ENCODE data around the gene ARHGDIA.

The ARHGDIA gene

DNA sequence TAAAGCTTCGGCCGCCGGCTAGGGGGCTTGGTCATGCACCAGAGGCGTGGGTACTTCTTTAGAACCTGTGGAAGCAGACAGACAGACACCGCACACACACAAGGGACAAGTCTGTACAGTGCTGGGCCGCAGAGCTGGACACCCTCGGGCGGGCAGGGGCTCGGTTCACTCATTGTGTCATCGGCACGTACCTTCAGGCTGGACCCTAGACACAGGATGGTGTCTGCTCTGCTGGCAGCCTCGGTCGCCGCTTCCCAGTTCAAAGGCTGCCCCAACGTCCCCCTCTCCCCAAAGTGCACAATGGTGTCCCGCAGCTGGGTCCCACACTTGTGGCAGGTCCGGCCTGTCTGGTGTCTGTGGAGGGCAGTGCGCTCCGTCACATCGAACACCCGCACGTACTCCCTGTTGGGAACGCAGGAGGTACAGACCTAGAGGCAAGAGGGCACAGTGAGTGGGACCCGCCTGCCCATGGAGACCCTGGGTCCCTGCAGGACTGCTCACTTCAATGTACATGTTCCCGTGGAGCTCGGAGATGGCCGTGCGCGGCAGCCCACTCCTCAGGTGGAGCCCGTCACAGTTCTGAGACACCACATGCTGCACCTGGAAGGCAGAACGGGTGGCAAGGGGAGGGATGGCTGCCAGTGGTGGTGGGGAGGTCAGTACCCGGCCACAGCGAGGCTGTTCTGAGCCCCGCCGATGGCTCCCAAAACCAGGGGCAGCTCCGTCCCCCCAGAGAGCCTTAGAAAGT is 43.1 kb upstream of the ARHGDIA start:
- Histone ChIP-seq H3K36me3 (peaks cover 54% of the 10 kb centered on the region), H3K9me3 (ENCODE audit: severe bottlenecking) (no peaks in the 10 kb centered on the region), H3K4me3 (ENCODE audit: low read depth, low read length) (no peak overlapping the region), H3K27me3 (ENCODE audit: insufficient read depth, low read depth, severe bottlenecking) (no peaks in the 10 kb centered on the region), H3K27ac (no peak overlapping the region)
- TF ChIP-seq, protein P1, sequence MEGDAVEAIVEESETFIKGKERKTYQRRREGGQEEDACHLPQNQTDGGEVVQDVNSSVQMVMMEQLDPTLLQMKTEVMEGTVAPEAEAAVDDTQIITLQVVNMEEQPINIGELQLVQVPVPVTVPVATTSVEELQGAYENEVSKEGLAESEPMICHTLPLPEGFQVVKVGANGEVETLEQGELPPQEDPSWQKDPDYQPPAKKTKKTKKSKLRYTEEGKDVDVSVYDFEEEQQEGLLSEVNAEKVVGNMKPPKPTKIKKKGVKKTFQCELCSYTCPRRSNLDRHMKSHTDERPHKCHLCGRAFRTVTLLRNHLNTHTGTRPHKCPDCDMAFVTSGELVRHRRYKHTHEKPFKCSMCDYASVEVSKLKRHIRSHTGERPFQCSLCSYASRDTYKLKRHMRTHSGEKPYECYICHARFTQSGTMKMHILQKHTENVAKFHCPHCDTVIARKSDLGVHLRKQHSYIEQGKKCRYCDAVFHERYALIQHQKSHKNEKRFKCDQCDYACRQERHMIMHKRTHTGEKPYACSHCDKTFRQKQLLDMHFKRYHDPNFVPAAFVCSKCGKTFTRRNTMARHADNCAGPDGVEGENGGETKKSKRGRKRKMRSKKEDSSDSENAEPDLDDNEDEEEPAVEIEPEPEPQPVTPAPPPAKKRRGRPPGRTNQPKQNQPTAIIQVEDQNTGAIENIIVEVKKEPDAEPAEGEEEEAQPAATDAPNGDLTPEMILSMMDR (IDR thresholded peaks at IDR 0.05; ENCODE audit: low read depth, low read length), result no peak
- DNase-seq, result no peak

DNA sequence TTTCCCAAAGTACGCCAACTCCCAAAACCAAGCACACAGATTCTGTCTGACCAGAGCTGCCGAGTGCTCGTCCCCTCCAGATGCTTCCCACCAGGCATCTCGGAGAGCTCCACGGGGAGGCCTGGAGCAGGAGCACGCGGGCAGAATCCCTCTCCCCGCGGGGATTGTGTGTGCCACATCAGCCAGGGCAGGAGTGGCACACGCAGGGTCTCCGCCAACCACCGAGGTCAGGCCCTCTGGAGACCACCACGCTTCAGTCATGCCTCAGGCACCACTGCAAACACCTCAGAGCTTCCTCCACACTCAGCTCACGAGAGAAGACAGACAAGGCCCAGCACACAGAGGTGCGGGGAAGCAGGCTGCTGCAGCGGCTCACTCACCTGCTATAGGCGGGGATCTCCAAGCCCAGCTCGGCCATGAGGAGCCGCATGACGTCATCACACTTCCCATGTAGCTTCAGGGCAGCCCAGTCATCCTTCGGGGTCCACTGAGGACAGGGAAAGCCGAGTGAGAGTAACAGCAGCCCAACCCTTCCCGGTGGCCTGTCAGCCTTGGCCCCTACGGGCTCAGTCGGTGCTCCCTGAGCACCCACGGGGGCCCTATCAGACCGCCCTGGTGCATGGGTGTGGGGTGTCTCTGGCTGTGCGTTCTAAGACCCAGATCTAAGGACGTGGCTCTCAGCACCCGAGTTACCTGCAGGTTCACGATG is 42.4 kb upstream of the ARHGDIA start:
- H3K4me3 ChIP-seq (ENCODE audit: low read depth, low read length), result no peak overlapping the region
- no peaks in the 10 kb centered on the region for H3K27me3 ChIP-seq (ENCODE audit: insufficient read depth, low read depth, severe bottlenecking)
- TF ChIP-seq, protein P1 (IDR thresholded peaks at IDR 0.05; ENCODE audit: low read depth, low read length), result no peak
- H3K36me3 ChIP-seq, result peaks cover 59% of the 10 kb centered on the region
- H3K9me3 ChIP-seq (ENCODE audit: severe bottlenecking), result no peaks in the 10 kb centered on the region
- H3K27ac ChIP-seq, result no peak overlapping the region
- DNase-seq, result no peak

DNA sequence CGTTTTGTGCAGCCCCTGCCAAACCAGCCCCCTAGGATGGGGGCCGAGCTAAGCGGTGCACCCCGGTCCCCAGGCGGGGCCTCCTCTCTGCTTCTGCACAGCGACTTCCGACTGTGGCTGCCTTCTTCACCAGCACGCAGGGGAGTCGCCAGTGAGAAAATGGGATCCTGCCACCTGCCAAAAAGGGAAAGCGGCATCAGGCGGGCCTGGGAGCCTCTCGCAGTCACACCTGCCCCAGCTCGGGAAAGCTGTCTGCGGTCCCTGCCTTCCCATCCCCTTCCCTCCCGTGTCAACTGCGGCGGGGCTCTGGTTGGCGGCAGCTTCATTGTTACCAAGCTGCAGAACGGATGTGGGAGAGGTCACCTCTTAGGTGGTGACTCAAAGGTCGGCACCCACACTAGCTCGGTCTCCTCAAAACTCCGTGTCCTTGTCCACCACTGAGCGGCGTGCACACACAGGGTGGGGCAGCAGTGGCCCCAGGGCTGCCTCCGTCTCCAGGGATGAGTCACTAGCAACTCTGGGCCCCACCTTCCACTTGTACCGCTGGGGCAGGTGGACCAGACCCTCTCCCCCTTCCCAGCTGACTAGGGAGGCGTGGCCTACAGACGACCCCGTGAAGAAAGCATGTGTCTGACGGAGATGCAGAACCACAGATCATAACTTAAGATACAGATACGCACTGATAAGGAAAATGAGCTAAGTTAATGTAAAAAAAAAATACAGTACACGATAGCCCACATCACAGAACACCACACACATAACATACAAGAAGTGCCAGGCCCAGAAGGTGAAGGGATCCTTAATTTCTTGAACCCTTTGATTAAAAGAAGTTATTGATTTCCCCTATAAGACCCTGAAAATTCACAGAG is 41.5 kb upstream of the ARHGDIA start:
- DNase-seq, result no peak
- Histone ChIP-seq H3K9me3 (ENCODE audit: severe bottlenecking) (no peaks in the 10 kb centered on the region), H3K36me3 (peaks cover 67% of the 10 kb centered on the region), H3K27me3 (ENCODE audit: insufficient read depth, low read depth, severe bottlenecking) (no peaks in the 10 kb centered on the region), H3K4me3 (ENCODE audit: low read depth, low read length) (no peak overlapping the region), H3K27ac (no peak overlapping the region)
- TF ChIP-seq, protein P1 (IDR thresholded peaks at IDR 0.05; ENCODE audit: low read depth, low read length), result no peak

DNA sequence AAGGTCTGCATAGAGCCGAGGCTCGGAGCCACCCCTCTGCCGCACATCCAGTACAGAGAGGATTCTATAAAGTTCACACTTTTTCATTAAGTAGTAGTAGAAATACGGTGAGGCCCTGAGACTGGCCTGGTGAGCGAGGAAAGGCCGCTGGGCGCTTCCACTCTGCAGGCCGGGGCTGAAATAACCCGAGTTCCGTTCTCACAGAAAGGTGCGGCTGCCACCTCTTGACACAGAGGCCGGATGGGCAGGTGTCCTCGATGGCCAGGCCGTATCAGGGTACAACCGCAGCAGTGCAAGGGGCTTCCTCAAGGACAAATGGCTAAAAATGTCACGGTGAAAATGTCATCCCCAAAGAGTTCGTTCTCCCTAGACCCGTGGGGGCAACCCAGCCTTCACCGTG is 40.8 kb upstream of the ARHGDIA start:
- no peak for DNase-seq
- H3K27me3 ChIP-seq (ENCODE audit: insufficient read depth, low read depth, severe bottlenecking), result no peaks in the 10 kb centered on the region
- TF ChIP-seq, protein P1 (IDR thresholded peaks at IDR 0.05; ENCODE audit: low read depth, low read length), result no peak
- no peaks in the 10 kb centered on the region for H3K9me3 ChIP-seq (ENCODE audit: severe bottlenecking)
- H3K27ac ChIP-seq, result no peak overlapping the region
- H3K36me3 ChIP-seq, result peaks cover 68% of the 10 kb centered on the region
- H3K4me3 ChIP-seq (ENCODE audit: low read depth, low read length), result no peak overlapping the region

DNA sequence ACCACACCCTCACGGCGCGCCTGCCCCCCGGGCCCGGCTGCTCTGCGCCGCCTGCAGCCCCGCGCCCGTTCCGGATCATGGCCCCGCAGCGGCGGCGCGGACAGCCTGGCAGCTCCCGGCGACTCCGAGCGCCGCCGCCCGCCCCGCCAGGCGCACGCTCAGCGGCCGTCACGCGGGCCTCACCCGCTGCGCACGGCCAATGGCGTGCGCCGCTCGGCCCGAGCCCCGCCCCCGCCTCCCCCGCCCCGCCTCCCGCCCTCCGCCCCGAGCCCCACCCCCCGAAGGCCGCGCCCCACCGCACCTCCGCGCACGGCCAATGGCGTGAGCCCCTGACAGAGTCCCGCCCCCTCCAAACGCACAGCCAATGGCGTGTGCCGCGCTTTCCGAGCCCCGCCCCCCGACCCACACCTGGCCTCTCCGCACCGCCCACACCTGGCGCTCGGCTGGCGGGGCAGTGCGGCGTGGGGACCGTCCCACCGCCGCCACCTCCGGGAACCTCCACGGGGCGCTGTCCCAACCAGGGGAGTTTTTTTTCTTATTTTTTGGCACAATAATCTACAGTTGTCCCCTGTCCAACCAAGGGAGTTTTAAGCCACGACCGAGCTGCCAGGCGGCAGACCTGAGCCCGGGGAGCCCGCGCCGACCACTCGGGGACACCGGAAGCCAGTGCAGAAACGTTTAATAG is 40.3 kb upstream of the ARHGDIA start, which contains the start of gene PCYT2:
TSS of gene PCYT2 (minus strand) at position 123 of the 685 bp plus-strand sequence. CDS start at position 79, 44 bp downstream.
- peak within 1 kb of the TSS; percentile 62 for H3K4me3 ChIP-seq (ENCODE audit: low read depth, low read length)
- no peaks in the 10 kb centered on the region for H3K27me3 ChIP-seq (ENCODE audit: insufficient read depth, low read depth, severe bottlenecking)
- no peaks in the 10 kb centered on the region for H3K9me3 ChIP-seq (ENCODE audit: severe bottlenecking)
- H3K36me3 ChIP-seq, result peaks cover 68% of the 10 kb centered on the region
- H3K27ac ChIP-seq, result peak within 1 kb of the TSS; percentile 39
- DNase-seq, result peak; percentile 97
- TF ChIP-seq, protein P1 (IDR thresholded peaks at IDR 0.05; ENCODE audit: low read depth, low read length), result no peak

Measured in WERI-Rb-1 (cell line).